ENCODE results near the gene RAC2.
A peak's percentile ranks its signal among the peaks of the same experiment; 100 is the strongest.

The RAC2 gene

GRCh38 chr22:37197451-37198257, 46.4 kb downstream of the RAC2 start:
- no peak for TF ChIP-seq EZH2 (IDR thresholded peaks at IDR 0.05; ENCODE audit: borderline replicate concordance, low read length)
- no peak for TF ChIP-seq CTCF (IDR thresholded peaks at IDR 0.05; ENCODE audit: low read length)
- peak overlapping the region; percentile 86; the same call in 1 of the 2 replicates for H3K9ac ChIP-seq (ENCODE audit: low read length)

GRCh38 chr22:37196539-37197450, 47.3 kb downstream of the RAC2 start:
- no peak overlapping the region for H3K27ac ChIP-seq (ENCODE audit: low read depth, low read length, poor library complexity, severe bottlenecking)
- H3K9ac ChIP-seq (ENCODE audit: low read length) = no peak overlapping the region
- peaks cover 18% of the 10 kb centered on the region for H3K4me1 ChIP-seq (ENCODE audit: insufficient read depth, low read length, severe bottlenecking)
- no peaks in the 10 kb centered on the region for H3K9me2 ChIP-seq (ENCODE audit: low read depth, low read length)
- no peak overlapping the region for H3K4me2 ChIP-seq (ENCODE audit: low read length)
- H3K79me2 ChIP-seq (ENCODE audit: insufficient read depth, low read length) = no peaks in the 10 kb centered on the region
- H3K4me3 ChIP-seq (ENCODE audit: low read depth, low read length, poor library complexity, severe bottlenecking) = no peak overlapping the region
- TF ChIP-seq EZH2 (IDR thresholded peaks at IDR 0.05; ENCODE audit: borderline replicate concordance, low read length) = no peak
- TF ChIP-seq CTCF (IDR thresholded peaks at IDR 0.05; ENCODE audit: low read length) = no peak
- no peaks in the 10 kb centered on the region for H3F3A ChIP-seq (ENCODE audit: insufficient read depth, low read length)
- H3K9me3 ChIP-seq (ENCODE audit: low read length) = peaks cover 12% of the 10 kb centered on the region
- H4K20me1 ChIP-seq (ENCODE audit: insufficient read depth, low read length) = no peaks in the 10 kb centered on the region
- H2AFZ ChIP-seq (ENCODE audit: low read length) = no peak overlapping the region
- H3K27me3 ChIP-seq (ENCODE audit: insufficient read depth, low read length) = peaks cover 15% of the 10 kb centered on the region; the same call in 1 of the 2 replicates
- H3K36me3 ChIP-seq (ENCODE audit: insufficient read depth, low read length) = no peaks in the 10 kb centered on the region; the same call in 1 of the 2 replicates

More at GRCh38 chr22:37197451-37198257, 46.4 kb downstream of the RAC2 start:
- no peaks in the 10 kb centered on the region for H3K9me2 ChIP-seq (ENCODE audit: low read depth, low read length)
- no peak overlapping the region for H2AFZ ChIP-seq (ENCODE audit: low read length)
- peaks cover 9% of the 10 kb centered on the region for H3K9me3 ChIP-seq (ENCODE audit: low read length)
- H3K27me3 ChIP-seq (ENCODE audit: insufficient read depth, low read length) = peaks cover 15% of the 10 kb centered on the region; the same call in 1 of the 2 replicates
- no peak overlapping the region for H3K27ac ChIP-seq (ENCODE audit: low read depth, low read length, poor library complexity, severe bottlenecking)
- H4K20me1 ChIP-seq (ENCODE audit: insufficient read depth, low read length) = no peaks in the 10 kb centered on the region
- H3K4me2 ChIP-seq (ENCODE audit: low read length) = peak overlapping the region; percentile 81; the same call in 1 of the 2 replicates
- H3K4me3 ChIP-seq (ENCODE audit: low read depth, low read length, poor library complexity, severe bottlenecking) = peak overlapping the region; percentile 71
- no peaks in the 10 kb centered on the region; the same call in 1 of the 2 replicates for H3K36me3 ChIP-seq (ENCODE audit: insufficient read depth, low read length)
- H3K79me2 ChIP-seq (ENCODE audit: insufficient read depth, low read length) = no peaks in the 10 kb centered on the region
- peaks cover 18% of the 10 kb centered on the region for H3K4me1 ChIP-seq (ENCODE audit: insufficient read depth, low read length, severe bottlenecking)
- no peaks in the 10 kb centered on the region for H3F3A ChIP-seq (ENCODE audit: insufficient read depth, low read length)

GRCh38 chr22:37195921-37196320, 48.1 kb downstream of the RAC2 start:
- Histone ChIP-seq H3K36me3 (ENCODE audit: insufficient read depth, low read length) (no peaks in the 10 kb centered on the region; the same call in 1 of the 2 replicates), H3K4me3 (ENCODE audit: low read depth, low read length, poor library complexity, severe bottlenecking) (no peak overlapping the region), H3K9ac (ENCODE audit: low read length) (no peak overlapping the region), H3K27me3 (ENCODE audit: insufficient read depth, low read length) (peaks cover 15% of the 10 kb centered on the region; the same call in 1 of the 2 replicates), H3F3A (ENCODE audit: insufficient read depth, low read length) (no peaks in the 10 kb centered on the region), H2AFZ (ENCODE audit: low read length) (no peak overlapping the region), H3K4me2 (ENCODE audit: low read length) (no peak overlapping the region), H3K79me2 (ENCODE audit: insufficient read depth, low read length) (no peaks in the 10 kb centered on the region), H3K9me3 (ENCODE audit: low read length) (peaks cover 12% of the 10 kb centered on the region), H3K27ac (ENCODE audit: low read depth, low read length, poor library complexity, severe bottlenecking) (no peak overlapping the region), H3K4me1 (ENCODE audit: insufficient read depth, low read length, severe bottlenecking) (peaks cover 18% of the 10 kb centered on the region), H4K20me1 (ENCODE audit: insufficient read depth, low read length) (no peaks in the 10 kb centered on the region), H3K9me2 (ENCODE audit: low read depth, low read length) (no peaks in the 10 kb centered on the region)
- TF ChIP-seq CTCF (IDR thresholded peaks at IDR 0.05; ENCODE audit: low read length) = no peak
- TF ChIP-seq EZH2 (IDR thresholded peaks at IDR 0.05; ENCODE audit: borderline replicate concordance, low read length) = no peak
